HFFc6 (cell line): ENCODE data around the gene ITGA7. TPM values are rescaled to one million over a fixed set of nuclear protein-coding genes. Genes with fewer than 3 reads are reported as not detected.

Experiments used
- DNase-seq: peaks from one replicate; pipeline ENCODE4 v3.0.0-alpha.2; 2018
- H3K27ac Mint-ChIP-seq: 2 replicates; pipeline ENCODE4 v1.8.0; 2020; ENCODE audit warnings: mild to moderate bottlenecking, mixed read lengths
- H3K27me3 Mint-ChIP-seq: 2 replicates; pipeline ENCODE4 v1.8.0; 2021; ENCODE audit warnings: mild to moderate bottlenecking, moderate library complexity, mixed read lengths; ENCODE audit not compliant: insufficient read depth
- H3K36me3 Mint-ChIP-seq: 2 replicates; pipeline ENCODE4 v1.8.0; 2021; ENCODE audit warnings: low read depth, mixed read lengths
- H3K4me1 Mint-ChIP-seq: 2 replicates; pipeline ENCODE4 v1.8.0; 2020; ENCODE audit warnings: low read depth, mixed read lengths
- H3K4me3 Mint-ChIP-seq: 2 replicates; pipeline ENCODE4 v1.8.0; 2020; ENCODE audit warnings: mild to moderate bottlenecking, moderate library complexity, mixed read lengths
- H3K9me3 Mint-ChIP-seq: 2 replicates; pipeline ENCODE4 v1.8.0; 2020; ENCODE audit warnings: mild to moderate bottlenecking, mixed read lengths
- total RNA-seq, 6 experiments: library from RNA; stranded (reverse); fragmentation: NEBNext Ultra II Directional; extraction: Animal tissue kit (Norgen Biotek cat#: 25700); gene quantifications; 2 replicates in 1 of 6; 3 replicates in 5 of 6; pipeline ENCODE4 v1.2.3, GENCODE V29; 2021
- TF ChIP-seq, protein P1 (sequence below): fragments of 200-600 bp; sonication (generic); IDR thresholded peaks from 2 replicates; pipeline ENCODE4 v1.5.0; 2021; ENCODE audit warnings: antibody characterized with exemption, mild to moderate bottlenecking

The ITGA7 gene
- total RNA-seq, 6 experiments from 2014 or later: 0.95 to 2.3 (median 1.2) TPM

DNA sequence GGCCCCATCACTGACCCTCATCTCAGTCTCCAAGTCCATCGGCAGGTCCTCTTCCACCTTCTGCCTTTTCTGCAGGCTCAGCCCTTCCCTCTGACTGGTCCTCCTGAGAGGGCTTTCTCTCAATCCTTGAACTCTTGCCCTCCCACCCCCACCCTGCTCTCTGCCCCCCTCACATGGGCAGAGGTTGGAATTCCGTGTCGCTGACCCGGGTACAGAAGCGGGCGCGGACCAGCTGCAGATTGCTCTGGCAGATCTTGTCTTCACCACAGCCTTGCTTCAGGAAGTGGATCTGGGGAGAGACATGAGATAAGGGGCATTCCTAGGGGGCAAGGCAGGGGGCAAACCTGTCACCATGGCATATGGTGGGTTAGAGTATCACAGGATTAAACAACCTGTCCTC lies 12.4 kb downstream of the ITGA7 start:
- H3K4me3 Mint-ChIP-seq: no peak overlapping the region
- peaks cover 7% of the 10 kb centered on the region; the same call in 1 of the 2 replicates for H3K4me1 Mint-ChIP-seq
- no peak for DNase-seq
- no peaks in the 10 kb centered on the region for H3K36me3 Mint-ChIP-seq
- TF ChIP-seq, protein P1, sequence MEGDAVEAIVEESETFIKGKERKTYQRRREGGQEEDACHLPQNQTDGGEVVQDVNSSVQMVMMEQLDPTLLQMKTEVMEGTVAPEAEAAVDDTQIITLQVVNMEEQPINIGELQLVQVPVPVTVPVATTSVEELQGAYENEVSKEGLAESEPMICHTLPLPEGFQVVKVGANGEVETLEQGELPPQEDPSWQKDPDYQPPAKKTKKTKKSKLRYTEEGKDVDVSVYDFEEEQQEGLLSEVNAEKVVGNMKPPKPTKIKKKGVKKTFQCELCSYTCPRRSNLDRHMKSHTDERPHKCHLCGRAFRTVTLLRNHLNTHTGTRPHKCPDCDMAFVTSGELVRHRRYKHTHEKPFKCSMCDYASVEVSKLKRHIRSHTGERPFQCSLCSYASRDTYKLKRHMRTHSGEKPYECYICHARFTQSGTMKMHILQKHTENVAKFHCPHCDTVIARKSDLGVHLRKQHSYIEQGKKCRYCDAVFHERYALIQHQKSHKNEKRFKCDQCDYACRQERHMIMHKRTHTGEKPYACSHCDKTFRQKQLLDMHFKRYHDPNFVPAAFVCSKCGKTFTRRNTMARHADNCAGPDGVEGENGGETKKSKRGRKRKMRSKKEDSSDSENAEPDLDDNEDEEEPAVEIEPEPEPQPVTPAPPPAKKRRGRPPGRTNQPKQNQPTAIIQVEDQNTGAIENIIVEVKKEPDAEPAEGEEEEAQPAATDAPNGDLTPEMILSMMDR: no peak
- H3K27ac Mint-ChIP-seq: no peak overlapping the region
- H3K27me3 Mint-ChIP-seq: peaks cover 22% of the 10 kb centered on the region
- H3K9me3 Mint-ChIP-seq: no peaks in the 10 kb centered on the region

GRCh38 chr12:55694651-55695050 lies 13.1 kb downstream of the ITGA7 start:
- no peak overlapping the region for H3K4me3 Mint-ChIP-seq
- TF ChIP-seq, protein P1: no peak
- no peak for DNase-seq
- no peaks in the 10 kb centered on the region for H3K9me3 Mint-ChIP-seq
- peaks cover 22% of the 10 kb centered on the region for H3K27me3 Mint-ChIP-seq
- no peaks in the 10 kb centered on the region for H3K36me3 Mint-ChIP-seq
- no peak overlapping the region for H3K27ac Mint-ChIP-seq
- peaks cover under 1% of the 10 kb centered on the region; the same call in 1 of the 2 replicates for H3K4me1 Mint-ChIP-seq

GRCh38 chr12:55694188-55694515 lies 13.6 kb downstream of the ITGA7 start:
- Mint-ChIP-seq H3K9me3 (no peaks in the 10 kb centered on the region), H3K36me3 (no peaks in the 10 kb centered on the region), H3K27ac (no peak overlapping the region), H3K4me1 (no peaks in the 10 kb centered on the region), H3K4me3 (no peak overlapping the region), H3K27me3 (peaks cover 22% of the 10 kb centered on the region)
- no peak for DNase-seq
- TF ChIP-seq, protein P1: no peak

GRCh38 chr12:55693323-55694187 lies 14.1 kb downstream of the ITGA7 start:
- Mint-ChIP-seq H3K27ac (no peak overlapping the region), H3K36me3 (no peaks in the 10 kb centered on the region), H3K27me3 (peaks cover 20% of the 10 kb centered on the region), H3K4me1 (no peaks in the 10 kb centered on the region), H3K9me3 (no peaks in the 10 kb centered on the region), H3K4me3 (no peak overlapping the region)
- TF ChIP-seq, protein P1: no peak
- DNase-seq: no peak

DNA sequence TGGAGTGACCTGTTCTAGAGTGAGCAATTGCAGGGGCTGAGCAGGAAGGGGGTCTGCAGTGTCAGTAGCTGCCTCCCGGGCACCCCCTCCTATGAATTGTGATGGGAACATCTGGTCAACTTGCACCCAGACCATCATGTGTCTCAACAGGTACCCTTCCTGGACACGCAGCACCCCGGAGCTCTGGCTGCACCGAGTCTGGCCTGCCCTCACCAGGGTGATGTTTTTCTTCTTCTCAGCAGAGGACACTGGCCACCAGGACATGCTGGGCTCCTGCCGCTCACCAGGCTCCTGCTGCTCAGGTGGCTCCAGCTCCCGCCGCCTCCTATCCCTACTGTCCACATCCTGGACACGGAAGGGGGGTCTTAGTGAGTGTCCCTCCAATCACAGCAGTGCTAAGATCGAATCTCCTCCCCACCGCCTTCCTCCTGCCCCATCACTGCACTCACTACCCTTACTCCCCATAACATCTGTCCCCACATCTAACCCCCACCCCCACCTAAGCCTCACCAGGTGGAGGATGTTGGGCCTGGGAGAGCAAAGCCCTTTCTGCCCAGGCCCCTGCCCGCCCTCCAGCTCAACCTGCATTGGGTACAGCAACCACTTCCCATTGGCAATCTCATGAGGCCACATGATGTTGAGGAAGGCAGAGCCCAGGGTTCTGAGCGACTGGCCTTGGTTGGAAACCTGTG lies 14.9 kb downstream of the ITGA7 start:
- H3K27ac Mint-ChIP-seq: no peak overlapping the region
- H3K4me3 Mint-ChIP-seq: no peak overlapping the region
- no peaks in the 10 kb centered on the region for H3K9me3 Mint-ChIP-seq
- H3K4me1 Mint-ChIP-seq: no peaks in the 10 kb centered on the region
- peaks cover 23% of the 10 kb centered on the region for H3K27me3 Mint-ChIP-seq
- TF ChIP-seq, protein P1: no peak
- no peak for DNase-seq
- H3K36me3 Mint-ChIP-seq: no peaks in the 10 kb centered on the region
